HepG2 (cell line): Measurements from ENCODE around the gene FCER1G. TPM values are rescaled to one million over a fixed set of nuclear protein-coding genes. Genes with fewer than 3 reads are reported as not detected.

Experiments
- AGO2 ChIP-seq: fragments of 200-400 bp; formaldehyde crosslinking; optimal IDR thresholded peaks from 2 replicates; pipeline ENCODE3; 2017; ENCODE audit warnings: mild to moderate bottlenecking, low read depth, low read length, moderate library complexity
- ELF3 ChIP-seq: IDR thresholded peaks from 2 replicates; pipeline ENCODE4 v1.6.1; 2016; ENCODE audit warnings: missing genetic modification reagents, missing compliant biosample characterization
- IKZF1 ChIP-seq: fragments of 450-650 bp; IDR thresholded peaks from 2 replicates; pipeline ENCODE4 v1.7.1; 2016
- JDP2 ChIP-seq: sonication (generic); formaldehyde crosslinking; IDR thresholded peaks from 2 replicates; pipeline ENCODE4 v1.8.1; 2022; ENCODE audit warnings: missing genetic modification reagents, borderline replicate concordance
- SRSF9 ChIP-seq: fragments of 200-400 bp; formaldehyde crosslinking; IDR thresholded peaks from 2 replicates; pipeline ENCODE4 v1.6.1; 2018; ENCODE audit warnings: borderline replicate concordance, mild to moderate bottlenecking, low read depth, low read length; ENCODE audit not compliant: insufficient read depth, poor library complexity, severe bottlenecking
- TAF15 ChIP-seq: fragments of 200-400 bp; formaldehyde crosslinking; IDR thresholded peaks from one replicate; pipeline ENCODE4 v1.6.1; 2018; ENCODE audit warnings: mild to moderate bottlenecking, low read depth, low read length; ENCODE audit not compliant: poor library complexity, severe bottlenecking
- ZBTB20 ChIP-seq: sonication (generic); formaldehyde crosslinking; IDR thresholded peaks from 2 replicates; pipeline ENCODE4 v1.8.1; 2023; ENCODE audit warnings: missing genetic modification reagents, low read depth, mild to moderate bottlenecking, borderline replicate concordance
- ZC3H13 ChIP-seq: sonication (generic); formaldehyde crosslinking; IDR thresholded peaks from 2 replicates; pipeline ENCODE4 v1.8.1; 2023; ENCODE audit warnings: mild to moderate bottlenecking, missing genetic modification reagents, moderate library complexity
- ZNF143 ChIP-seq: sonication (generic); formaldehyde crosslinking; IDR thresholded peaks from 2 replicates; pipeline ENCODE4 v1.4.0; 2020; ENCODE audit warnings: missing genetic modification reagents
- ZNF235 ChIP-seq: sonication (generic); formaldehyde crosslinking; IDR thresholded peaks from 2 replicates; pipeline ENCODE4 v1.8.1; 2023; ENCODE audit warnings: mild to moderate bottlenecking, missing genetic modification reagents, borderline replicate concordance
- ZNF678 ChIP-seq: sonication (generic); formaldehyde crosslinking; IDR thresholded peaks from 2 replicates; pipeline ENCODE4 v1.4.0; 2020; ENCODE audit warnings: mild to moderate bottlenecking, missing genetic modification reagents
- polyA plus RNA-seq, 8 experiments: library from polyadenylated mRNA; depleted of rRNA in 3 of 8; stranded (reverse) in 7 of 8; unstranded in 1 of 8; fragments of >200 nt; fragmentation: Illumina TruSeq in 4 of 8; extraction: Trizol in 4 of 8; gene quantifications; 2 replicates each; pipeline versions ENCODE4 v1.2.1 to v1.2.3, GENCODE V29; 2011 to 2016; ENCODE audit warnings: low read depth in 4 of 8, missing spikeins in 1 of 8, mixed read lengths in 1 of 8; ENCODE audit not compliant: insufficient read depth in 1 of 8
- total RNA-seq, 5 experiments: library from RNA; depleted of rRNA; stranded (reverse); fragments of >200 nt; fragmentation: Illumina TruSeq; extraction: Trizol; gene quantifications; 2 replicates each; pipeline ENCODE4 v1.2.3, GENCODE V29; 2016; ENCODE audit warnings: low read depth in 1 of 5
- TF ChIP-seq, protein P1 (sequence below): sonication (generic); formaldehyde crosslinking; IDR thresholded peaks from 2 replicates; pipeline ENCODE4 v1.5.0; 2020; ENCODE audit warnings: mild to moderate bottlenecking, missing genetic modification reagents
- TF ChIP-seq, protein P2 (sequence below): sonication (generic); formaldehyde crosslinking; IDR thresholded peaks from 2 replicates; pipeline ENCODE4 v1.4.0; 2020; ENCODE audit warnings: missing genetic modification reagents, borderline replicate concordance
- TF ChIP-seq, protein P3 (sequence below): sonication (generic); formaldehyde crosslinking; IDR thresholded peaks from 2 replicates; pipeline ENCODE4 v1.4.0; 2020; ENCODE audit warnings: missing genetic modification reagents
- TF ChIP-seq, protein P4 (sequence below): sonication (generic); formaldehyde crosslinking; IDR thresholded peaks from 2 replicates; pipeline ENCODE4 v1.4.0; 2020; ENCODE audit warnings: mild to moderate bottlenecking, missing genetic modification reagents
- TF ChIP-seq, protein P5 (sequence below): sonication (generic); formaldehyde crosslinking; IDR thresholded peaks from 2 replicates; pipeline ENCODE4 v1.8.1; 2023; ENCODE audit warnings: mild to moderate bottlenecking, moderate library complexity, missing genetic modification reagents

Gene FCER1G
- total and polyA plus RNA-seq, 2 of the 13 experiments (the other 11 are each of a cell fraction or from before 2014, with no cell fraction given) = 1.3 to 6.4 TPM

DNA sequence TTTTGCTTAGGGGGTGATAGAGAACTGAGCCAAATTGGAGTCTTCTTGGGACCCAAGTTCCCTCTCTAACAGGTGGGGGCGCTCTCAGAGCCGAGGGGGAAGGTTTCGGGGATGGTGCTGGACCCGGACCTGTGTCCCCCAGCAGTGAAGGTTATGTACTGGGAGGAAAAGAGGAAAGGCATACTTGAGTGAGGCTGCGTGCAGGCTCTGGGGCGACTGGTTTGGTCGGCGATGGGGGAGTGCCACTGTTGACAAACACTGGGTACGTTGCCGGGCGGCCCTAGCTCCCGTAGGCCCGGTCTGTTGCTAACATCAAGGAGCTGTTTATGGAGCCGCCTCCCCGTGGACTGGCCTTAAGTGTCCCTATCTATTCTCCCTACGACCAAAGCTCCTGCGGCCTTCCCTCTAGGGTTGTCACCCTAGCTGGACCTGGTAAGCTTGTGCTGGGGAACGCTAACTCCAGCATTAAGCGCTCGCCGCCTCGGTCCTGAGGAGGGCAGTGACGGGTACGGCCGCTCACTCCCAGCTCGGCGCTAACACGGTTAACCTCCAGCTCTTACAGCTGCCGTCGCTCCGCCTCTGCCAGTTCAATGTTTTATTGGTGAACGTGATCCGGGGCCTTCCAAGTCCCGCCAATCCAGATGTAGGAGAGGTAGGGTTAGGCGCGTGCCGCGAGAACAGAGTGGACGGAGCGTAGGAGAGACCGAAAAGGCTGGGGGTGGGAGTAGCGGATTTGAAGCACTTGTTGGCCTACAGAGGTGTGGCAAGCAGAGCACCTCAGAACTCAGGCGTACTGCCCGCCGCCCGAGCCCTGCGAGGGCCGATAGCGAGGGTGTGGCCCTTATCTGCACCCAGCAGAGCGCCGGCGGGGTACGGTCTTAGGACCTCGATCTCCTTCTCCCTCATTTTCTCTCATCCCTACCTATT, 49.1 kb upstream of the FCER1G start, which contains the start of gene PPOX (continued):
- TF ChIP-seq, protein P1, sequence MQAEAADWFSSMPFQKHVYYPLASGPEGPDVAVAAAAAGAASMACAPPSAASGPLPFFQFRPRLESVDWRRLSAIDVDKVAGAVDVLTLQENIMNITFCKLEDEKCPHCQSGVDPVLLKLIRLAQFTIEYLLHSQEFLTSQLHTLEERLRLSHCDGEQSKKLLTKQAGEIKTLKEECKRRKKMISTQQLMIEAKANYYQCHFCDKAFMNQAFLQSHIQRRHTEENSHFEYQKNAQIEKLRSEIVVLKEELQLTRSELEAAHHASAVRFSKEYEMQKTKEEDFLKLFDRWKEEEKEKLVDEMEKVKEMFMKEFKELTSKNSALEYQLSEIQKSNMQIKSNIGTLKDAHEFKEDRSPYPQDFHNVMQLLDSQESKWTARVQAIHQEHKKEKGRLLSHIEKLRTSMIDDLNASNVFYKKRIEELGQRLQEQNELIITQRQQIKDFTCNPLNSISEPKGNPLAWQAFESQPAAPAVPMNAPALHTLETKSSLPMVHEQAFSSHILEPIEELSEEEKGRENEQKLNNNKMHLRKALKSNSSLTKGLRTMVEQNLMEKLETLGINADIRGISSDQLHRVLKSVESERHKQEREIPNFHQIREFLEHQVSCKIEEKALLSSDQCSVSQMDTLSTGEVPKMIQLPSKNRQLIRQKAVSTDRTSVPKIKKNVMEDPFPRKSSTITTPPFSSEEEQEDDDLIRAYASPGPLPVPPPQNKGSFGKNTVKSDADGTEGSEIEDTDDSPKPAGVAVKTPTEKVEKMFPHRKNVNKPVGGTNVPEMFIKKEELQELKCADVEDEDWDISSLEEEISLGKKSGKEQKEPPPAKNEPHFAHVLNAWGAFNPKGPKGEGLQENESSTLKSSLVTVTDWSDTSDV = 0 out of 2 replicates have a peak, but pooled peaks have one; percentile 10
- TF ChIP-seq TAF15 = no peak
- TF ChIP-seq, protein P2, sequence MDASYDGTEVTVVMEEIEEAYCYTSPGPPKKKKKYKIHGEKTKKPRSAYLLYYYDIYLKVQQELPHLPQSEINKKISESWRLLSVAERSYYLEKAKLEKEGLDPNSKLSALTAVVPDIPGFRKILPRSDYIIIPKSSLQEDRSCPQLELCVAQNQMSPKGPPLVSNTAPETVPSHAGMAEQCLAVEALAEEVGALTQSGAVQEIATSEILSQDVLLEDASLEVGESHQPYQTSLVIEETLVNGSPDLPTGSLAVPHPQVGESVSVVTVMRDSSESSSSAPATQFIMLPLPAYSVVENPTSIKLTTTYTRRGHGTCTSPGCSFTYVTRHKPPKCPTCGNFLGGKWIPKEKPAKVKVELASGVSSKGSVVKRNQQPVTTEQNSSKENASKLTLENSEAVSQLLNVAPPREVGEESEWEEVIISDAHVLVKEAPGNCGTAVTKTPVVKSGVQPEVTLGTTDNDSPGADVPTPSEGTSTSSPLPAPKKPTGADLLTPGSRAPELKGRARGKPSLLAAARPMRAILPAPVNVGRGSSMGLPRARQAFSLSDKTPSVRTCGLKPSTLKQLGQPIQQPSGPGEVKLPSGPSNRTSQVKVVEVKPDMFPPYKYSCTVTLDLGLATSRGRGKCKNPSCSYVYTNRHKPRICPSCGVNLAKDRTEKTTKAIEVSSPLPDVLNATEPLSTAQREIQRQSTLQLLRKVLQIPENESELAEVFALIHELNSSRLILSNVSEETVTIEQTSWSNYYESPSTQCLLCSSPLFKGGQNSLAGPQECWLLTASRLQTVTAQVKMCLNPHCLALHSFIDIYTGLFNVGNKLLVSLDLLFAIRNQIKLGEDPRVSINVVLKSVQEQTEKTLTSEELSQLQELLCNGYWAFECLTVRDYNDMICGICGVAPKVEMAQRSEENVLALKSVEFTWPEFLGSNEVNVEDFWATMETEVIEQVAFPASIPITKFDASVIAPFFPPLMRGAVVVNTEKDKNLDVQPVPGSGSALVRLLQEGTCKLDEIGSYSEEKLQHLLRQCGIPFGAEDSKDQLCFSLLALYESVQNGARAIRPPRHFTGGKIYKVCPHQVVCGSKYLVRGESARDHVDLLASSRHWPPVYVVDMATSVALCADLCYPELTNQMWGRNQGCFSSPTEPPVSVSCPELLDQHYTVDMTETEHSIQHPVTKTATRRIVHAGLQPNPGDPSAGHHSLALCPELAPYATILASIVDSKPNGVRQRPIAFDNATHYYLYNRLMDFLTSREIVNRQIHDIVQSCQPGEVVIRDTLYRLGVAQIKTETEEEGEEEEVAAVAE (CRISPR knock-in tag) = peak; percentile 88; the same call in 1 of the 2 replicates
- TF ChIP-seq ZNF143 (CRISPR knock-in tag) = 0 out of 2 replicates have a peak, but pooled peaks have one; percentile 33
- TF ChIP-seq, protein P3, sequence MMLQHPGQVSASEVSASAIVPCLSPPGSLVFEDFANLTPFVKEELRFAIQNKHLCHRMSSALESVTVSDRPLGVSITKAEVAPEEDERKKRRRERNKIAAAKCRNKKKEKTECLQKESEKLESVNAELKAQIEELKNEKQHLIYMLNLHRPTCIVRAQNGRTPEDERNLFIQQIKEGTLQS (CRISPR knock-in tag) = no peak; the same call in 1 of the 2 replicates
- TF ChIP-seq AGO2 = peak; percentile 46
- peak; percentile 73; the same call in 1 of the 2 replicates for TF ChIP-seq ZC3H13
- TF ChIP-seq ELF3 = no peak; the same call in 1 of the 2 replicates
- TF ChIP-seq, protein P4, sequence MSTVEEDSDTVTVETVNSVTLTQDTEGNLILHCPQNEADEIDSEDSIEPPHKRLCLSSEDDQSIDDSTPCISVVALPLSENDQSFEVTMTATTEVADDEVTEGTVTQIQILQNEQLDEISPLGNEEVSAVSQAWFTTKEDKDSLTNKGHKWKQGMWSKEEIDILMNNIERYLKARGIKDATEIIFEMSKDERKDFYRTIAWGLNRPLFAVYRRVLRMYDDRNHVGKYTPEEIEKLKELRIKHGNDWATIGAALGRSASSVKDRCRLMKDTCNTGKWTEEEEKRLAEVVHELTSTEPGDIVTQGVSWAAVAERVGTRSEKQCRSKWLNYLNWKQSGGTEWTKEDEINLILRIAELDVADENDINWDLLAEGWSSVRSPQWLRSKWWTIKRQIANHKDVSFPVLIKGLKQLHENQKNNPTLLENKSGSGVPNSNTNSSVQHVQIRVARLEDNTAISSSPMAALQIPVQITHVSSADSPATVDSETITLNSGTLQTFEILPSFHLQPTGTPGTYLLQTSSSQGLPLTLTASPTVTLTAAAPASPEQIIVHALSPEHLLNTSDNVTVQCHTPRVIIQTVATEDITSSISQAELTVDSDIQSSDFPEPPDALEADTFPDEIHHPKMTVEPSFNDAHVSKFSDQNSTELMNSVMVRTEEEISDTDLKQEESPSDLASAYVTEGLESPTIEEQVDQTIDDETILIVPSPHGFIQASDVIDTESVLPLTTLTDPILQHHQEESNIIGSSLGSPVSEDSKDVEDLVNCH (CRISPR knock-in tag) = peak; percentile 99; the same call in 1 of the 2 replicates
- TF ChIP-seq SRSF9 = no peak
- no peak; the same call in 1 of the 2 replicates for TF ChIP-seq ZBTB20 (CRISPR knock-in tag)
- no peak for TF ChIP-seq ZNF235 (CRISPR knock-in tag)
- TF ChIP-seq IKZF1 = no peak
- TF ChIP-seq ZNF678 (CRISPR knock-in tag) = no peak
- TF ChIP-seq, protein P5, sequence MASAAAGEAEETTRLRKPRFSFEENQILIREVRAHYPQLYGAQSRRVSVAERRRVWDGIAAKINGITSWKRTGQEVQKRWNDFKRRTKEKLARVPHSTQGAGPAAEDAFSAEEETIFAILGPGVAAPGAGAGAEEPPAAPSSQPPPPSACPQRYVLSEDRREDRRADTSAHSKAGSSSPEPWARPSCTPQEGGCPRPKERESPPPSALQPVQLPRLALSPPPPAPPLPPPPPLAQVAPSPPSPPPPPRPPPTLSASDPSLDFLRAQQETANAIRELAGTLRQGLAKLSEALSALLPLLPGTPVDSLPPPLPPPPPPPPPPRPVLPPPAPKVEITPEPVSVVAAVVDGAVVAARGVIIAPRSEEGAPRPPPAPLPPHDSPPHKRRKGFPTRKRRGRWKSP = peak; percentile 90
- no peak for TF ChIP-seq JDP2
